ENCODE results near the gene PMM2. TPM values are rescaled to one million over a fixed set of nuclear protein-coding genes. Genes with fewer than 3 reads are reported as not detected.

The PMM2 gene
- total and polyA plus RNA-seq, 9 of the 15 experiments (the other 6 are each of a cell fraction or from before 2014, with no cell fraction given) = 5.6 to 42.7 (median 25.9) TPM

DNA sequence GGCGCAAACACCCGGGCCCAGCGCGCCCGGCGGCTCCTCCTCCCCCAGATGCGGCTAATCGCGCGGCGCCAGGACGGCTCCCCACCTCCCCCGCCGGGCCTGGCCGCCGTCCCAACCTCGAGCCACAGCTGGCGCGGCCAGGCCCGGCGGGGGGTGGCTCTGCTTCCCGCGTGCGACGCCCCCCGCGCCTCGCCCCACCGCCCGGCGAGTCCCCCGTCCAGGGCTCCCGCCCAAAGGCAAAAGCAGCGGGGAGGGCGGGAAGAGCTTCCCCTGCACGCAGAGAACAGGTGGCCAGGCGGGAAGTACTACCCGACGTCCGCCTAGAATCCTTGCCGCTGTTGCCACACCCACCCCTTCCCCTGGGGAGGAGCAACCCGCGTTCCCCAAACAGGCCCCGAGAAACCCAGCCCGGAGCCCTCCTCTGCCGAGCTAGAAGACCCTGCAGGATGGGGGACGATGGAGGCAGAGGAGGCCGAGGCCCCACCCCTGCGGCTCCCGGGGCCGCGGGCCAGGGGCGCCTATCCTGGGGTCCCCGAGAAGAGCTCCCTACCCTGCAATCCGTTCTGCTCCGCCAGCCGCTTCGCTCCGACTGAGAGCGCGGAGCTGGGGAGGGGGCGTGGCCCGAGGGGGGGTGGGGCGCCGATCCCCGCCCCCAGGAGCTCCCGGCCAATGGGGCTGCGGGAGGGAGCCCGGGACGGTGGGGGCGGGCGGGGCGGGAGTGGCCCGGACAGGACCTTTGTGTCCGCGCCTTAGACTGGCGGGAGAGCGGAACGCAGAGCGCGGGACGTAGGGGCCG, 71.0 kb downstream of the PMM2 start, which contains the start of gene CARHSP1 (continued):
- TF ChIP-seq RBM25 (IDR thresholded peaks at IDR 0.05; ENCODE audit: low read depth, low read length, severe bottlenecking) = no peak
- no peak for TF ChIP-seq SRSF7 (optimal IDR thresholded peaks at IDR 0.05; ENCODE audit: low read depth, low read length)
- TF ChIP-seq ZNF644 (tag; IDR thresholded peaks at IDR 0.05; ENCODE audit: low read depth) = 0 out of 2 replicates have a peak, but pooled peaks have one; percentile 58
- TF ChIP-seq LEF1 (IDR thresholded peaks at IDR 0.05) = no peak
- TF ChIP-seq GTF2B (IDR thresholded peaks at IDR 0.05; ENCODE audit: extremely low read depth, insufficient read length) = no peak
- peak; percentile 61 for TF ChIP-seq SAP30 (IDR thresholded peaks at IDR 0.05; ENCODE audit: borderline replicate concordance, insufficient read depth, low read depth, low read length, poor library complexity, severe bottlenecking)
- TF ChIP-seq USF1 (CRISPR knock-in tag; IDR thresholded peaks at IDR 0.05) = no peak
- no peak for TF ChIP-seq ARHGAP35 (IDR thresholded peaks at IDR 0.05; ENCODE audit: partially characterized antibody)
- no peak for TF ChIP-seq ZBTB17 (CRISPR knock-in tag; IDR thresholded peaks at IDR 0.05)
- TF ChIP-seq DNMT1 (IDR thresholded peaks at IDR 0.05) = no peak
- TF ChIP-seq ZNF586 (CRISPR knock-in tag; conservative IDR thresholded peaks at IDR 0.05) = no peak
- TF ChIP-seq CBFA2T3 (IDR thresholded peaks at IDR 0.05) = peak; percentile 87
- TF ChIP-seq, protein P1, sequence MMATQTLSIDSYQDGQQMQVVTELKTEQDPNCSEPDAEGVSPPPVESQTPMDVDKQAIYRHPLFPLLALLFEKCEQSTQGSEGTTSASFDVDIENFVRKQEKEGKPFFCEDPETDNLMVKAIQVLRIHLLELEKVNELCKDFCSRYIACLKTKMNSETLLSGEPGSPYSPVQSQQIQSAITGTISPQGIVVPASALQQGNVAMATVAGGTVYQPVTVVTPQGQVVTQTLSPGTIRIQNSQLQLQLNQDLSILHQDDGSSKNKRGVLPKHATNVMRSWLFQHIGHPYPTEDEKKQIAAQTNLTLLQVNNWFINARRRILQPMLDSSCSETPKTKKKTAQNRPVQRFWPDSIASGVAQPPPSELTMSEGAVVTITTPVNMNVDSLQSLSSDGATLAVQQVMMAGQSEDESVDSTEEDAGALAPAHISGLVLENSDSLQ (IDR thresholded peaks at IDR 0.05) = no peak
- TF ChIP-seq SPI1 (IDR thresholded peaks at IDR 0.05; ENCODE audit: borderline replicate concordance, low read depth, low read length) = no peak
- no peak for TF ChIP-seq HMBOX1 (IDR thresholded peaks at IDR 0.05)
- TF ChIP-seq, protein P2, sequence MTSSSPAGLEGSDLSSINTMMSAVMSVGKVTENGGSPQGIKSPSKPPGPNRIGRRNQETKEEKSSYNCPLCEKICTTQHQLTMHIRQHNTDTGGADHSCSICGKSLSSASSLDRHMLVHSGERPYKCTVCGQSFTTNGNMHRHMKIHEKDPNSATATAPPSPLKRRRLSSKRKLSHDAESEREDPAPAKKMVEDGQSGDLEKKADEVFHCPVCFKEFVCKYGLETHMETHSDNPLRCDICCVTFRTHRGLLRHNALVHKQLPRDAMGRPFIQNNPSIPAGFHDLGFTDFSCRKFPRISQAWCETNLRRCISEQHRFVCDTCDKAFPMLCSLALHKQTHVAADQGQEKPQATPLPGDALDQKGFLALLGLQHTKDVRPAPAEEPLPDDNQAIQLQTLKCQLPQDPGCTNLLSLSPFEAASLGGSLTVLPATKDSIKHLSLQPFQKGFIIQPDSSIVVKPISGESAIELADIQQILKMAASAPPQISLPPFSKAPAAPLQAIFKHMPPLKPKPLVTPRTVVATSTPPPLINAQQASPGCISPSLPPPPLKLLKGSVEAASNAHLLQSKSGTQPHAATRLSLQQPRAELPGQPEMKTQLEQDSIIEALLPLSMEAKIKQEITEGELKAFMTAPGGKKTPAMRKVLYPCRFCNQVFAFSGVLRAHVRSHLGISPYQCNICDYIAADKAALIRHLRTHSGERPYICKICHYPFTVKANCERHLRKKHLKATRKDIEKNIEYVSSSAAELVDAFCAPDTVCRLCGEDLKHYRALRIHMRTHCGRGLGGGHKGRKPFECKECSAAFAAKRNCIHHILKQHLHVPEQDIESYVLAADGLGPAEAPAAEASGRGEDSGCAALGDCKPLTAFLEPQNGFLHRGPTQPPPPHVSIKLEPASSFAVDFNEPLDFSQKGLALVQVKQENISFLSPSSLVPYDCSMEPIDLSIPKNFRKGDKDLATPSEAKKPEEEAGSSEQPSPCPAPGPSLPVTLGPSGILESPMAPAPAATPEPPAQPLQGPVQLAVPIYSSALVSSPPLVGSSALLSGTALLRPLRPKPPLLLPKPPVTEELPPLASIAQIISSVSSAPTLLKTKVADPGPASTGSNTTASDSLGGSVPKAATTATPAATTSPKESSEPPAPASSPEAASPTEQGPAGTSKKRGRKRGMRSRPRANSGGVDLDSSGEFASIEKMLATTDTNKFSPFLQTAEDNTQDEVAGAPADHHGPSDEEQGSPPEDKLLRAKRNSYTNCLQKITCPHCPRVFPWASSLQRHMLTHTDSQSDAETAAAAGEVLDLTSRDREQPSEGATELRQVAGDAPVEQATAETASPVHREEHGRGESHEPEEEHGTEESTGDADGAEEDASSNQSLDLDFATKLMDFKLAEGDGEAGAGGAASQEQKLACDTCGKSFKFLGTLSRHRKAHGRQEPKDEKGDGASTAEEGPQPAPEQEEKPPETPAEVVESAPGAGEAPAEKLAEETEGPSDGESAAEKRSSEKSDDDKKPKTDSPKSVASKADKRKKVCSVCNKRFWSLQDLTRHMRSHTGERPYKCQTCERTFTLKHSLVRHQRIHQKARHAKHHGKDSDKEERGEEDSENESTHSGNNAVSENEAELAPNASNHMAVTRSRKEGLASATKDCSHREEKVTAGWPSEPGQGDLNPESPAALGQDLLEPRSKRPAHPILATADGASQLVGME (CRISPR knock-in tag; IDR thresholded peaks at IDR 0.05) = no peak
- 0 out of 4 replicates have a peak, but pooled peaks of 1 of the 2 experiments have one; percentile 7 for TF ChIP-seq KDM4B (IDR thresholded peaks at IDR 0.05; ENCODE audit: borderline replicate concordance in 2 of 2, low read depth in 1 of 2)
- TF ChIP-seq GTF2E2 (tag; IDR thresholded peaks at IDR 0.05) = peak; percentile 80; the same call in 1 of the 2 replicates

Data from K562 (cell line).